Inferior parietal cortex (tissue), 1 donor: Measurements from ENCODE around the gene GPC5.

Experiments used
- DNase-seq: peaks from one replicate; pipeline ENCODE4 v3.0.0-alpha.2; 2016; ENCODE audit errors: extremely low spot score

Gene GPC5

GRCh38 chr13:91592056-91593014 is 193.9 kb downstream of the GPC5 start:
- DNase-seq = no peak

- DNase-seq = no peak
These were observed 195.0 kb downstream of the GPC5 start for GRCh38 chr13:91593456-91593855.

- no peak for DNase-seq
These were observed 195.6 kb downstream of the GPC5 start for GRCh38 chr13:91594061-91594460.

GRCh38 chr13:91595677-91596076 is 197.3 kb downstream of the GPC5 start:
- no peak for DNase-seq

GRCh38 chr13:91596842-91597241 is 198.4 kb downstream of the GPC5 start:
- DNase-seq = no peak

- no peak for DNase-seq
These were observed 200.2 kb downstream of the GPC5 start for GRCh38 chr13:91598655-91599054.

- DNase-seq = no peak
These were observed 202.9 kb downstream of the GPC5 start for GRCh38 chr13:91601273-91601672.

- no peak for DNase-seq
These were observed 203.4 kb downstream of the GPC5 start for GRCh38 chr13:91601807-91602206.

GRCh38 chr13:91609353-91609752 is 210.9 kb downstream of the GPC5 start:
- DNase-seq = no peak

GRCh38 chr13:91618315-91618714 is 219.9 kb downstream of the GPC5 start:
- DNase-seq = no peak

GRCh38 chr13:91620670-91621141 is 222.3 kb downstream of the GPC5 start:
- DNase-seq = no peak

GRCh38 chr13:91621161-91621560 is 222.7 kb downstream of the GPC5 start:
- no peak for DNase-seq

GRCh38 chr13:91621963-91622362 is 223.5 kb downstream of the GPC5 start:
- DNase-seq = no peak

GRCh38 chr13:91622778-91623550 is 224.5 kb downstream of the GPC5 start:
- no peak for DNase-seq

- no peak for DNase-seq
These were observed 229.7 kb downstream of the GPC5 start for GRCh38 chr13:91627952-91628739.

- no peak for DNase-seq
These were observed 232.5 kb downstream of the GPC5 start for GRCh38 chr13:91630946-91631345.

- DNase-seq = no peak
These were observed 233.7 kb downstream of the GPC5 start for GRCh38 chr13:91632086-91632485.

- no peak for DNase-seq
These were observed 240.9 kb downstream of the GPC5 start for GRCh38 chr13:91639330-91639729.

- no peak for DNase-seq
These were observed 245.0 kb downstream of the GPC5 start for GRCh38 chr13:91643394-91643793.

GRCh38 chr13:91644806-91645205 is 246.4 kb downstream of the GPC5 start:
- DNase-seq = no peak

- no peak for DNase-seq
These were observed 249.1 kb downstream of the GPC5 start for GRCh38 chr13:91647361-91647990.
